GM19023 (cell line): ENCODE data around the gene CPS1.

Experiments
- ATAC-seq: cut with Tn5 transposase; IDR thresholded peaks from one replicate; pipeline ENCODE4 v1.9.1; 2021; ENCODE audit warnings: mild to moderate bottlenecking, moderate library complexity; ENCODE audit not compliant: unreplicated experiment

The CPS1 gene

DNA sequence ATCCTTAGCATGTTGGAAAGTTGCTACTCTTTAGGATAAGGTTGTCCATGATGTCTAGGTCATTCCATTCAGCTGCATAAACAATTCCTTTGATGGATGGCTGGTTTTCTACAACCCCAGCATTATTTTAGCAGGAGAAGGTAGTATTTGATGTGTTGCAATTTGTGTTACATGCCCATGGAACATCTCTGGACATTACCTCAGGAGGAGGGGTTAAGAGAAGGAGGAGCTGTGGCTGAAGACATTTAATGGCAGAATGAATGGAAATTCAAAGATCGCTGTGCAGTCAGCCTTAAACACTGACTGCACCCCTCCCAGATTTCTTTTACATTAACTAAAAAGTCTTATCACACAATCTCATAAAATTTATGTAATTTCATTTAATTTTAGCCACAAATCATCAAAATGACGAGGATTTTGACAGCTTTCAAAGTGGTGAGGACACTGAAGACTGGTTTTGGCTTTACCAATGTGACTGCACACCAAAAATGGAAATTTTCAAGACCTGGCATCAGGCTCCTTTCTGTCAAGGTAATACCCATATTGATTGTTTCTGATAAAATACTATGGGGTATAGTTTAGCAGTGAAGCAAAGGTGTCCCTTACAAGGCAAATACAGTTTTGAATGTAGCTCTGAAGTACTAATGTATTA is at the start of gene CPS1:
CPS1 (plus strand) TSS at position 271 of the 652 bp plus-strand sequence; CDS start at position 406, 135 bp downstream.
- no peak for ATAC-seq

DNA sequence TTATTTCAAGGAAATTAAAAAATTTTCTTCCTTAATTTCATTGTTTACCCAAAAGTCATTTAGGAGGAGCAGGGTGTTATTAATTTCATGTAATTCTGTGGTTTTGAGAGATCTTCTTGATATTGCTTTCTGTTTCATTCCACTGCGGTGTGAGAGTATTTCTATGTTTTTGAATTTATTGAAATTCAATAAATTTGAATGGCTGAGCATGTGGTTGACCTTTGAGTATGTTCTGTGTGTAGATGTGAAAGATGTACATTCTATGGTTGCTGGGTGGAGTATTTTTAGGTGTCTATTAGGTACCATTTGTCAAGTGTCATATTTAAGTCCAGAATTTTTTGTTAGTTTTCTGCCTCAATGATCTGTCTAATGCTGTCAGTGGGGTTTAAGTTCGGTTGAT is 40.5 kb upstream of the CPS1 start:
- ATAC-seq, result no peak

DNA sequence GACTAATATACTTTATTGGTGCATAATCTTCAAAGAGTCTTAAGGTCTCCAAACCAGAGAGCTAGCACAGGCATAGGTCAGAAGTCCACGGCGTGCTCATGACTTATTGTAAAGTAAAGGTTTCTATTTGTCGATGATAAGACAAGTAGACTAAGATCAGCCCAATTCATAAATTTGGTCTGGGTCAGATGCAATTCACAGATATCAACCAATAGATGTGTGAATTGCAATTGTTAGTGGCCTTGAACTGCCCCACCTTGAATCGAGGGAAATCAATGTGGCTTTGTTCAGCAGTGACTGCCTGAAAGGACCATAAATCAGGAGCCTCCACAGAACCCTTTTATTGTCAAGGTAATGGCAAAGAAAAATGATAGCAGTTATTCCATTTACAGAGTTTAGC is 39.1 kb upstream of the CPS1 start:
- no peak for ATAC-seq

DNA sequence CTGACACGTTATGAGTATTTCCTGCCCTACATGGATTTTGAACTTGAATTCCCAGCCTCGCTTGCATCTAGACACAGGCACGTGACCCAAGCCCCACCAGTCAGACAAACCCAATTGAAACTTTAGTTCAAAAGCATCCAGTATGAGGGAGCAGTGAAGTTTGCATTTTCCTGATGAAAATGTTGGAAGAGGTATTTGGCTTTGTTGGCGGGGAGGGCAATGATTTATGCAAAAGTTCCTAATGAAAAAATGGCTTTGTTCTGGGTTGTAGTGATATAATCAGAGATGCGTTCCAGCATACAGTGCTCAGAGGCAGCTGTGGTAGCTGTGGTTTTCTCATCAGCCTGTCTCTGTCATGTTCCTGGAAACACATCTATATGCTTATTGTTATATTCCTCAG is 36.8 kb upstream of the CPS1 start:
- no peak for ATAC-seq

DNA sequence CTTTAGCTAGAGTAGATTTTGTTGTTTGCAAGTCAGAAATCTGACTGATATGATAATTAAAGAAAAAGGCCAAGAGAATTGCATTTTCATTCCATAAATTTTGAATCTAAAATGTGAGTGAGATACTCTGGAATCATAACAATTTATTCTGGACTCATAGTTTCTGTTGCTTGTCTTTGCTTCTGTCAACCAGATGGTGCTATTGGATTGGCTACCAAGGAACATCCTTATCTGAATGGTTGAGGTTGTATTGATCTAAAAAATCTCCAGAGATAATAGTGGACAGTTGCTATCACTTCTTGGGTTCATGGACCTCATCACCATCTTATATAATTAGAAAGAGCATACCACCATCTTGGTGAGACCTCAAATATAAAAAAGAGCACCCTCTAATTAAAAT is 34.0 kb upstream of the CPS1 start:
- ATAC-seq, result no peak

DNA sequence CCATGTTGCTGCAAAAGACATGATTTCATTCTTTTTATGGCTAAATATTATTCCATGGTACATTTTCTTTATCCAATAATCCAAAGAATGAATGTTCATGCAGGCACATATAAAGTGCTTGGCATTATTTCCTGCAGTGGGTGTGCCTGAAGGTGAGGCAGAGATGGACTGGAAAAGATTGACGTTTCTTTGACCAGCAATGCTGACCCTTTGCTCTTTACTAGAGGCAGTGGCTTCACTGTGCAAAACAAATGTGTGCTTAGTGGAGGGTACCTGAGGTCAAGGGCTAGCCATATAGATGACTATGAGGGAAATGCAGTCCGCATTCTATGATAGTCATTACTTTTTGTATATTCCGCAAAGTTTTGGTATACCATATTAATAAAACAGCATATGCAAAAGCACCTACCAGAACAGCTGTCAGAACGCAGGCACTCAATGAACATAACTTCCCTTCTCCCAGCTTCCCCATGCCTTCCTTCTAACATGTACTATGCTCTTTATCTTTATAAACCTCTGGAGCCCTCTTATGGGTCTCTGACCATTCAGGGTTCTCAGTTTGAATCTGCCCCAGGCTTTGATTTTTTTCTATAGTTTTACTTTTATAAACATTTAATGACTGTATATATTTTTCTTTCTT is 32.6 kb upstream of the CPS1 start:
- no peak for ATAC-seq

DNA sequence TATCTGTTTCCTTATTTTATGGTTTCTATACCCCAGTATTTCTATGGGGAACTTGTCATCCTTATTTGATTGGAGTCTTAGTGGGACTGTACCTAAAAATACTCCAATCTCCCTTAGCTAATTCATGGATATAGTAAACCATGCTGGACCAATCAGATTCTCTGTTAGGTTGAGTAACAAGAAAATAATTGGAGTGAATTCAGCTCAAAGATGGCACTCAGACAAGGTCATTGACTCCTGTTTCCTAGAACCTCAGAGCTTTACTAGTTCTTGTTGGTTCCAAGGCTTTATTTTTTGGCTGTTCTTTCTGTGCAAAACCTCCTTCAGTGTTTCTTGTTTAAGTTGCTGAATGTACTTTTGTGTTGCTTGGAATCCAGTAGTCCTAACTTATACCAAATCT is 31.9 kb upstream of the CPS1 start:
- ATAC-seq, result no peak

DNA sequence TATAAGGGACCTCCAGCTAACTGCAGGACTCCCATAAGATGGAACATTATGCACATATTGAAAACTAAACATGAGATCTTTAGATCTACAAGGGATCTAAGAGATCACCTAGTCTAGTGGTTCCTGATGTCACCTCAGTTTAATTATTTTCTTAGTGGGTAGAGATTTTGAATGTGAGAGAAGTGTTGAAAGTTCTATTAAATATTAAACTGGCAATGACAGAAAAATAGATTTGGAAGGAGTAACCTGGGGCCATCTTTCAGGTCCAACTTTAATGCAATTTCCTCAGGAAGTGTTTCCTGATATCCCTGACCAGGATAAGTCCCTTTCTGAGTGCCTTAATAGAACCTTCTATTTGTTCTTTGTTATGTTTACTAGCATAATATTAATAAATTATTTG is 29.1 kb upstream of the CPS1 start:
- ATAC-seq, result no peak

DNA sequence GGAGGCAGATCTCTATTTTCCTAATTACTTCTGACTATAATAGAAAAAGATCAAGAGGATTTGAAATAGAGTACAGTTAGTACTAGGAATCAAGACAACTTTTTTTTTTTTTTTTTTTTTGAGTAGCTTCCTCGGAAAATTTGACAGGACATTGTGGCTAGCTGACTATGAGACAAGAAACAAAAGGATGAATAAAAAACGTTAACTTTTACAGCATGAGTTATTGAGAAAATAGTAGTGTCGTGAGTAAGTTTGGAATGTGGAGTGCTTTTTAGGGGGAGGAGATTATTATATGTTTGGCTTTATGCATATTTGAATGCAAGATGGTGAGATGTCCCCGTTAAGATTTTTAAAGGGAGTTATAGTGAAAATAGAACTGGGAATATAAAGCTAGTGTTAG is 27.7 kb upstream of the CPS1 start:
- no peak for ATAC-seq

DNA sequence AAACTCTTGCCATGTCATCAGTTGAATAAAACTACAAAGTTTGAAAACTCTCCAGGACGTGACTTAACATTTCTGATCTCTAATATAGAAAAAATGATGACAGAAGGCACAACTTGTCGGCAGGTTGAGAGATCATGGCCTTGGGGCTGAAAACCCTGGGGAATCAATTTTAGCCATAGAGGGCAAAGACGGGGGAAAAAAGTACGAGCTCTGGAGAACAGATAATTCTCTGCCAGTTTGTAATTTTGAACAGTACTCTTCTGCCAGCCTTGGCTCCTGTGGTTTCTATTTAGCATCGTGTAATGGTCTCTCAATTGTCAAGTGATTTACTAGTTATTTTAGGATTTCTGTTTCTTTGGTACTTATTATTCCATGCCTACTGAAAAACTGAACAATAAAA is 25.3 kb upstream of the CPS1 start:
- ATAC-seq, result no peak

DNA sequence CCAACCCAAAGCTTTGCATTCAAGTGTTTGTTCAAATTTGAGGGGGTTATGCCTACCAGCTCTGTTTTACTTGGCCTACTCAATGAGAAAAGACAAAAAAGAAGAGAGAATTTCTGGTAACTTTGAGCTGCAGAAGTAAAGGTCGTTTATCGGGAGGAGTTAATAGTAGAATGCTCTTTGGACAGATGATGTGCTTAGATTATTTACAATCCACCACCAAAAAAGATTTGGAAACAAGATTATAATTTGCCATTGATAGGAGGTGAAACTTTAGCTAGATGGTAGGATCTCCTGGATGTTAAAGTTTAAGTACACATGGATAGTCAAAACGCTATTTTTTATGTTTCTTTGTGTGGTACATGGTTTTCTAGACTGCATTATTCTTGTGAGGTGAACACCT is 24.9 kb upstream of the CPS1 start:
- no peak for ATAC-seq

DNA sequence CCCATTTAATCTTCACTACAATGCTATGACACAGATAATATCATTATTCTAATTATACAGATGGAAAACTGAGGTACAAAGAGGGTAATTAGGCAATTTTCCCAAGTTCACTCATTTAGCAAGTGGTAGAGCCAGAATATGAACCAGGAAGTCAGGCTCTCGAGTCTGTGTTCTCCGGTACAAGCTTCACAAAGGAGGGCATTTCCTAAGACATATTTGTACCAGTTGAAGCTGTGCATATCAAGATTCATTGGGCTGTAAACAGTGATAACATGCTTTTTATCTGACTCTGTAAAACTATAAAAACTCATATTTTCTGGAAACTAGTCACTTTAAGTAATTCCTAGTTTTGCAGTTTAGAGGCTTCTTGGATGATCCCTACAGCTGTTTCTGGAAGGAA is 23.0 kb upstream of the CPS1 start:
- ATAC-seq, result no peak

DNA sequence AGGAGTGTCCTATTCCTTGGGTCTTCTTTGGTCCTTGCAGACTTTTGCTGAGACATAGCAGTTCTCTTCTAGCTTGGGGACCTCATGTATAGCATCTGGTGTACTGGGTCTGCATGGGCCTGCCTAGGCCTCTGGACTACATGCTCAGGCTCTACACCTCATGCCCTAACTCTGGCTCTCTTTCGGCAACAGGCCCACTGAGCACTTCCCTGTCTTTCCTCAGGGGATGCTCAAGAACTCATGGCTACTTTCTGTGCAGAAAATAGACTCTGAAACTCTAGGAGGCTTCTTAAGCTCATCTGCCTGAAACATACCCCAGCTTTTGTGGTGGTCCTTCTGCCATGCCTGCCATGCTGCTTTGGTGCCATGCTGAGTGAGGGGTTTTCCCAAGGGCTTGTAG is 21.5 kb upstream of the CPS1 start:
- ATAC-seq, result no peak

DNA sequence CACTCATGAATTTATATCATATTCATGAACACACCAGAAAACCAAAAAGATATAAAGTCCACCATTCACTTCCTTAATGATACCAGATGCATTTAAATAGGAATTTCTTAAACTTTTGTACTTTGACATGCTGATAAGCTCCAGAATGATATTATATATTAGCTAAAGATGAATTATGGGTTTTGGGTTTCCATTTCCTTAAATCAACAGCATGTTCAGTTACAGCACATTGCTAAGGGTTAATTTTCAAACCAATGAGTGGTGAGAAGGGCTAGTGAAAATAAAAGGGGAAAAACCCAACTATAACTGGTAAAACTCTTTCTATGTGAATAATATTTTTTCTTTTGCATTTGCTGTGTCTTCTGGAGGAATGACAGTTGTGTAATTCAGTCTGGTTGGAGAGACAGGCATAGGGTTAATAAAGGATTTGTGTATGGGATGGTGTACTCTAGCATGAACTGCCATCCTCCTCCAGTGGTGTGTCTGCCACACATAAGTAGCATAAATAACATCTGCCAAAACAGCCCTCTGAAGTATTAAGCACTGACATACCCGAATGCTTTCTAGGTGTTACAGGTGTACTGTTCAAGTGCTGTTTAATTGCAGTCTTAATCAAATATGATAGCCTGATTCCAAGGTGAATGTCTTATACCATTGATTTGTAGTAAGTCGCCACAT is 19.3 kb upstream of the CPS1 start:
- no peak for ATAC-seq

DNA sequence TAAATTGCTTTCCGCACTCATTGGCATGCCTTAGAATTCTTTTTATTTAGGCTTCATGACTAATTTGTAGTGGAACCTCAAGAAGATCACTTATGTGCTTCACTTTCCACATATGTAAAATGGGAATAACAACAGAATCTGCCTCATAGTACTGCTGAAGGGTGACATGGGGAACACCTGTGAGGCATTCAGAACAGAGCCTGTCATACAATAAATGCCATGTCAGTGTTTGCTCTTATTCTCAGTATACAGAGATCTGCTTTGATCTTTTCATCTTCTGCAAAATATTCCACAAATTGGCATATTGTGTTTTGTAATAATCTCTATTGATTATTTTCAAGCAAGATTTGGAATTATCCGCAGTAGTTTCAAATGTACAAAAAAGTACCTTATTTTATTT is 17.4 kb upstream of the CPS1 start:
- ATAC-seq, result no peak

DNA sequence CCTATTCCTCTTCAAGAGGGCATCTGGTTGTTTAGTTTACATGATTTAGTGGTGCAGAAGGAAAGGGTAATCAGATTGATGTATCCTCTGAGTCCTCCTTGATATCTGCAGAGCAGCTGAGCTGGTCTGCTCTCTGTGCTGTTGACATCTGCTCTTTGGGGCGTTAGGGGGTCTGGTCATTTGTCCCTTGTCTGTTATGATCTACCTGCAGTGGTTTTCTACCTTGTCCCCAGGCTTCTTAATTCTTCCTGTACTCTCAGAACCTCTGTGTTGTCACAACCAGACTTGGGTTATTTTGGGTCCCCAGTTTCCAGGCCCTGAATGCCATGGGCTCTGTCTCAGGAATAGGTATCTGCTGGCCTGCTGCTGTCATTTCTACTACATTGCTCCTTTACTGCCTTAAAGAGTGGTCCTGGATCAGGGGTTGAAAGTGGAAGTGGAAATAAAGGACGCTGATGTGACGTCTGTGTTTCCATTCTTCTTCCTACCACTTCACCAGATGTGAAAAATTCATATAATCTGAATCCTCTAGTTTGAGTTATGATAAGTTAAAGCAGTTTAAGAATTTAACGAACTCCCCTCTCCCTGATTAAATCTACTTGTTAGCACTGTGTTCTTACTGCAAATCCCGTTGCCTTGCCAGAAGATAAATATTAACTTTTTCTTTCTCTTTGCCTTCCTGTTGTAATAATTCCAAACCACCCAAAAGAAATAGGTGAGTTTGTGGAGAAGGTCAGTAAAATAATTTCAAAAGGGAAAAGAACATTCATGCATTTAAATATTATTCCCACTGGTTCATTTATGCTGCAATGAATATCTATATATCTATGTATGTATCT is 16.6 kb upstream of the CPS1 start:
- ATAC-seq, result no peak

DNA sequence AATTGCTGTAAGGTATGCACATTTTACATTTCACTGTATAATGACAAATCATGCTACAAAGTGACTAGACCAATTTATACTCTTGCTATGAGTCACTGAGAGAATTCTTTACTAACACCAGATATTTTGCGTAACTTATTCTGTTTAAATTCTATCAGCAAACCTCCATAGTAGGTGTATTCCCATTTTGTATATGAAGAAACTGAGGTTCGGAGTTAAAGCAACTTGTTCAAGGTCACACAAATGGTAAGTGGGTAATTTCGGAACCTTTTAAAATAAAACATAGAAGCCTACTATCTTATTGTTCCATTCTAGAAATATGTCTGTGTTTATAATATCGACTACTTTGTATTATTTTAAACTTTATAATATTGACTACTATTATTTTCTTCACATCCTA is 15.9 kb upstream of the CPS1 start:
- no peak for ATAC-seq

DNA sequence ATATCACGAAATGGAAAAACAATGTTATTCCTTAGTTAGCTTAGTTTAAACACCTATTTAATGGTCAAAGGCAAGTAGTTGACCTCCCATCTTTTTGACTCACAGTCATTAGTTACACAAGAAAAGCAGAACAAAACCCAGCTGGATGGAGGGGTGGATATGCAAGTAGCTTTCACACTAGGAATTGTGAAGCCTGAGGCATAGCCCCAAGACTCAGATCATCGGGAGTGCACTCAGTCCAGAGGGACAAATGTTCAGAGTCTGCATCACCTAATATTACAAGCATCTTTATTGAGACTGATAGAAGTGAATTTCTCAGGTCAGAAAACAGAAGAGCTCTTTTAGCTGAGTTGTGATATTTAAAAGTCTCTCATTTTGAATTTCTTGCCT is 15.5 kb upstream of the CPS1 start:
- ATAC-seq, result no peak

DNA sequence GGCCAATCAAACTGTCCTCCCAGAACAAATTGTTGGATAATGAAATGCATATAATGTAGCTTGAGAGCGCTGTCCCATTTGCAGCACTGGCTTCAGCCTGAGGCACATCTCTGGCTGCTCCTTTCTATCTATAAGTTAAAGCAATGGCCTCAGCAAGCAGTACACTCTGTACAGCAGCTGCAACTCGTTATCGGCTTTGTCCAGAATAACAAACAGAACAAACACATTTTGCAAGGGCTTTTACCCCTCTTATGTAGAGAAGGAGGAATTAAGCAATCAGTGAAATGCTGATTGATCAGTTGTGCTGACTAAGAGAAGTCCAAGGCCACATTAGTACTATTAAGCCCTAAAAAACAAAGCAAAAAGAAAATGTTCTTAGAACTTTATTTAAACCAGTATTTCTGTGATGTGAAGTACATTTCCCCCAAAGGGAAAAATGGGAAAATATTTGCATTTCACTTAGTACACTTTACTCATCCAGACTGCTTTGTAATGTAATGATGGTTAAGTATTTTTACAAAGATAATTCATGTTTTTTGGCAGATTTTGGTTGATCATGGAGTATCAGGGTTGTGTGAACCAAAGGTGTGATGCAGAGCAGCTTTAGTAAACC is 15.0 kb upstream of the CPS1 start:
- no peak for ATAC-seq

DNA sequence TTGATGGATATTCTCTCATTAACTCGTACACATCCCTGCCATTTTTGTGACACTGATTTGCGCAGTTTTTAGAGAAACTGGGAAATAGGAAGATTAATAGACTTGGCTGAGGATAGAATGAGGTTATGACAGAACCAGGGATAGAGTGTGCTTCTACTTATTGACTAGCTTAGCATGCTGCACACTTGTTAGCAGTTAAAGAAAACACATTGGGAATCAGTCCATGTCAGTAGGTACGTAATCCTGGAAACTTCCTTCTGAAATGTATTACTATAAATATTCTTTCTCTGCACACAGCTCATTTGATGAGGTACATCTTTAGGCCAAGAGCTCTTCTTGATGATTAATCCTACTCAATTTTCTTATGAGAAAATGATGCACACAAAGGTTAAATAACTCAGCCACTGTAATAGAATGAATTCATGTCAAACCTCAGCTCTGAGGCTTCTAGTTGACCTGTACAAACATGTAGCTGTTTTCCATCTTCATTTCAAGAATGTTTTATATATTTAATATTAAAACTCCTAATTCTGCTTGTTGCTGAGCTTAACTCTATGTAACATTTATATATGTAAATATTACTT is 12.3 kb upstream of the CPS1 start:
- no peak for ATAC-seq

DNA sequence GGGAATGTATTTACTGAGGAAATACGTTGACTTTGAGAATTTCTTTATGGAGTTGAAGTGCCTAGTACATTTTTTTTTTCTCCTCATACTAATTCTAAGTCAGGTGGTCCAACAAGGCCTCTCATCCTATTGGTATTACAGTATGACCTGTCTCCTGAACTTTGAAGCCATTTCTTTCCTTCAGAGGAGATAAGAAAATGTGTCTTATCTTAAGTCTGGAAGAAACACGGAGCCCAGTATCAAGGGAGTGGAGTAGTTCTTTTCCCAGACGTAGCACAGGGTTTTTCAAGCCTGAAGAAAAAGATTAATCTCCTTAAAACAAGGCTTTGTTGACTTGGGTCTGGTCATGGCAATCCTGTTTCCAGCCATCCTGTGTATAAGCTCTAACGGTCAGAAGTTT is 11.6 kb upstream of the CPS1 start:
- ATAC-seq, result no peak
